ENCODE measurements around the gene CPNE7.

DNA sequence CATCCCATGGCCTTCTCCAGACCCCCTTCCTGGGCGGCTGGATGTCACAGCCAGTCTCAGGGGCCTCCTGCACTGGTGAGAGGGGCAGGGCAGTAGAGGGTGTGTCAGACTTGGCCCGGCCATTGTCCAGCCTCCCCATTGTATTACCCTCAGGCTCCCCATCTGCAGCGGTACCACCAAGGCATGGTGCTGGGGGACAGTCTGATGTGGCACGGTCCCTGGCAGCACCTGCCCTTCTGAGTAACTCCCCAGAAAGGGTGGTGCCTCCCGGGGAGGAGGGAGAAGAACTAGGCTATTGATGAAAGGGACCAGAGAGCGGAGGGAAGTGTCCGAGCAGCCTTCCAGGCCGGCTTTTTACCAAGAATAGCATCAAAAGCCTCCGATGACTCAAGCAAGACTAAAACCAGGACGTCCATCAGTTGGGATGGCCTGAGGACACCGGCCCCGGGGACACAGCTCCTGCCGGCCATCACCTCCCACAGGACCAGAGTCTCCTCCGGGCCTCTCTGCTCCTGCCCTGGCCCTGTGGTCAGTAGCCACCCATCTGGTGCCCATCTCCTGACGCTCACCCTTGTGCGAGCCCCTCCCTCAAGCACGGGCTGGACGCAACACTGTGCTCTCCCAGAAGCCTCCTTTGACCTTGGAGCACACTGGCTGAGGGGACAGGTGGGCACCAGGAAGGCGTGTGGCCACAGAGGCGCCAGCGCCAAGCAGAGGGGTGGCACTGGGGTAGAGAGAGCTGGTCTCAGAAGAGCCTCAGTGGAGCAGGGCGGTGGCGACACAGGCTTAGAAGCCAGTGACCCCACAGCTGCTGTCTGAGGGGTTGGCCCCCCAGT is 5.8 kb upstream of the CPNE7 start:
- TF ChIP-seq, protein P1, sequence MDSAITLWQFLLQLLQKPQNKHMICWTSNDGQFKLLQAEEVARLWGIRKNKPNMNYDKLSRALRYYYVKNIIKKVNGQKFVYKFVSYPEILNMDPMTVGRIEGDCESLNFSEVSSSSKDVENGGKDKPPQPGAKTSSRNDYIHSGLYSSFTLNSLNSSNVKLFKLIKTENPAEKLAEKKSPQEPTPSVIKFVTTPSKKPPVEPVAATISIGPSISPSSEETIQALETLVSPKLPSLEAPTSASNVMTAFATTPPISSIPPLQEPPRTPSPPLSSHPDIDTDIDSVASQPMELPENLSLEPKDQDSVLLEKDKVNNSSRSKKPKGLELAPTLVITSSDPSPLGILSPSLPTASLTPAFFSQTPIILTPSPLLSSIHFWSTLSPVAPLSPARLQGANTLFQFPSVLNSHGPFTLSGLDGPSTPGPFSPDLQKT (IDR thresholded peaks at IDR 0.05; ENCODE audit: borderline replicate concordance, low read depth, low read length), result no peak
- TF ChIP-seq TCF7L2 (IDR thresholded peaks at IDR 0.05; ENCODE audit: borderline replicate concordance, low read depth, low read length) (no peak), HOXA7 (CRISPR knock-in tag; IDR thresholded peaks at IDR 0.05; ENCODE audit: borderline replicate concordance) (no peak), ZNF121 (tag by site-specific recombination; IDR thresholded peaks at IDR 0.05) (no peak), SP3 (tag by site-specific recombination; IDR thresholded peaks at IDR 0.05) (no peak), ZNF324 (tag by site-specific recombination; IDR thresholded peaks at IDR 0.05) (no peak), ZNF133 (tag by site-specific recombination; IDR thresholded peaks at IDR 0.05) (no peak), ZNF707 (tag by site-specific recombination; IDR thresholded peaks at IDR 0.05) (no peak), ZNF391 (tag by site-specific recombination; IDR thresholded peaks at IDR 0.05; ENCODE audit: borderline replicate concordance, low read depth) (no peak), ZNF76 (tag by site-specific recombination; IDR thresholded peaks at IDR 0.05; ENCODE audit: borderline replicate concordance, low read depth) (no peak)
- TF ChIP-seq, protein P2, sequence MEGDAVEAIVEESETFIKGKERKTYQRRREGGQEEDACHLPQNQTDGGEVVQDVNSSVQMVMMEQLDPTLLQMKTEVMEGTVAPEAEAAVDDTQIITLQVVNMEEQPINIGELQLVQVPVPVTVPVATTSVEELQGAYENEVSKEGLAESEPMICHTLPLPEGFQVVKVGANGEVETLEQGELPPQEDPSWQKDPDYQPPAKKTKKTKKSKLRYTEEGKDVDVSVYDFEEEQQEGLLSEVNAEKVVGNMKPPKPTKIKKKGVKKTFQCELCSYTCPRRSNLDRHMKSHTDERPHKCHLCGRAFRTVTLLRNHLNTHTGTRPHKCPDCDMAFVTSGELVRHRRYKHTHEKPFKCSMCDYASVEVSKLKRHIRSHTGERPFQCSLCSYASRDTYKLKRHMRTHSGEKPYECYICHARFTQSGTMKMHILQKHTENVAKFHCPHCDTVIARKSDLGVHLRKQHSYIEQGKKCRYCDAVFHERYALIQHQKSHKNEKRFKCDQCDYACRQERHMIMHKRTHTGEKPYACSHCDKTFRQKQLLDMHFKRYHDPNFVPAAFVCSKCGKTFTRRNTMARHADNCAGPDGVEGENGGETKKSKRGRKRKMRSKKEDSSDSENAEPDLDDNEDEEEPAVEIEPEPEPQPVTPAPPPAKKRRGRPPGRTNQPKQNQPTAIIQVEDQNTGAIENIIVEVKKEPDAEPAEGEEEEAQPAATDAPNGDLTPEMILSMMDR (tag by site-specific recombination; IDR thresholded peaks at IDR 0.05), result no peak
- TF ChIP-seq, protein P3, sequence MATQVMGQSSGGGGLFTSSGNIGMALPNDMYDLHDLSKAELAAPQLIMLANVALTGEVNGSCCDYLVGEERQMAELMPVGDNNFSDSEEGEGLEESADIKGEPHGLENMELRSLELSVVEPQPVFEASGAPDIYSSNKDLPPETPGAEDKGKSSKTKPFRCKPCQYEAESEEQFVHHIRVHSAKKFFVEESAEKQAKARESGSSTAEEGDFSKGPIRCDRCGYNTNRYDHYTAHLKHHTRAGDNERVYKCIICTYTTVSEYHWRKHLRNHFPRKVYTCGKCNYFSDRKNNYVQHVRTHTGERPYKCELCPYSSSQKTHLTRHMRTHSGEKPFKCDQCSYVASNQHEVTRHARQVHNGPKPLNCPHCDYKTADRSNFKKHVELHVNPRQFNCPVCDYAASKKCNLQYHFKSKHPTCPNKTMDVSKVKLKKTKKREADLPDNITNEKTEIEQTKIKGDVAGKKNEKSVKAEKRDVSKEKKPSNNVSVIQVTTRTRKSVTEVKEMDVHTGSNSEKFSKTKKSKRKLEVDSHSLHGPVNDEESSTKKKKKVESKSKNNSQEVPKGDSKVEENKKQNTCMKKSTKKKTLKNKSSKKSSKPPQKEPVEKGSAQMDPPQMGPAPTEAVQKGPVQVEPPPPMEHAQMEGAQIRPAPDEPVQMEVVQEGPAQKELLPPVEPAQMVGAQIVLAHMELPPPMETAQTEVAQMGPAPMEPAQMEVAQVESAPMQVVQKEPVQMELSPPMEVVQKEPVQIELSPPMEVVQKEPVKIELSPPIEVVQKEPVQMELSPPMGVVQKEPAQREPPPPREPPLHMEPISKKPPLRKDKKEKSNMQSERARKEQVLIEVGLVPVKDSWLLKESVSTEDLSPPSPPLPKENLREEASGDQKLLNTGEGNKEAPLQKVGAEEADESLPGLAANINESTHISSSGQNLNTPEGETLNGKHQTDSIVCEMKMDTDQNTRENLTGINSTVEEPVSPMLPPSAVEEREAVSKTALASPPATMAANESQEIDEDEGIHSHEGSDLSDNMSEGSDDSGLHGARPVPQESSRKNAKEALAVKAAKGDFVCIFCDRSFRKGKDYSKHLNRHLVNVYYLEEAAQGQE (tag by site-specific recombination; IDR thresholded peaks at IDR 0.05), result no peak
- TF ChIP-seq, protein P4, sequence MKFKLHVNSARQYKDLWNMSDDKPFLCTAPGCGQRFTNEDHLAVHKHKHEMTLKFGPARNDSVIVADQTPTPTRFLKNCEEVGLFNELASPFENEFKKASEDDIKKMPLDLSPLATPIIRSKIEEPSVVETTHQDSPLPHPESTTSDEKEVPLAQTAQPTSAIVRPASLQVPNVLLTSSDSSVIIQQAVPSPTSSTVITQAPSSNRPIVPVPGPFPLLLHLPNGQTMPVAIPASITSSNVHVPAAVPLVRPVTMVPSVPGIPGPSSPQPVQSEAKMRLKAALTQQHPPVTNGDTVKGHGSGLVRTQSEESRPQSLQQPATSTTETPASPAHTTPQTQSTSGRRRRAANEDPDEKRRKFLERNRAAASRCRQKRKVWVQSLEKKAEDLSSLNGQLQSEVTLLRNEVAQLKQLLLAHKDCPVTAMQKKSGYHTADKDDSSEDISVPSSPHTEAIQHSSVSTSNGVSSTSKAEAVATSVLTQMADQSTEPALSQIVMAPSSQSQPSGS (tag by site-specific recombination; IDR thresholded peaks at IDR 0.05; ENCODE audit: low read depth), result no peak
- TF ChIP-seq, protein P5, sequence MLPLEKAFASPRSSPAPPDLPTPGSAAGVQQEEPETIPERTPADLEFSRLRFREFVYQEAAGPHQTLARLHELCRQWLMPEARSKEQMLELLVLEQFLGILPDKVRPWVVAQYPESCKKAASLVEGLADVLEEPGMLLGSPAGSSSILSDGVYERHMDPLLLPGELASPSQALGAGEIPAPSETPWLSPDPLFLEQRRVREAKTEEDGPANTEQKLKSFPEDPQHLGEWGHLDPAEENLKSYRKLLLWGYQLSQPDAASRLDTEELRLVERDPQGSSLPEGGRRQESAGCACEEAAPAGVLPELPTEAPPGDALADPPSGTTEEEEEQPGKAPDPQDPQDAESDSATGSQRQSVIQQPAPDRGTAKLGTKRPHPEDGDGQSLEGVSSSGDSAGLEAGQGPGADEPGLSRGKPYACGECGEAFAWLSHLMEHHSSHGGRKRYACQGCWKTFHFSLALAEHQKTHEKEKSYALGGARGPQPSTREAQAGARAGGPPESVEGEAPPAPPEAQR (tag by site-specific recombination; IDR thresholded peaks at IDR 0.05), result no peak

All from HEK293 (cell line).